OCI-LY1 (cell line): ENCODE measurements around the gene CNNM4.

Source experiments
- H2AFZ ChIP-seq: fragments of 200-600 bp; sonication (generic), shearing (Covaris generic); 2 replicates; pipeline ENCODE4 v1.6.0; 2014; ENCODE audit warnings: antibody characterized with exemption, mild to moderate bottlenecking, low read length
- H3F3A ChIP-seq: fragments of 200-600 bp; sonication (generic), shearing (Covaris generic); 2 replicates; pipeline ENCODE4 v1.6.0; 2014; ENCODE audit warnings: mild to moderate bottlenecking, antibody characterized with exemption, low read length, moderate library complexity; ENCODE audit not compliant: insufficient read depth
- H3K27ac ChIP-seq: fragments of 200-600 bp; sonication (generic); 2 replicates; pipeline ENCODE4 v1.5.1; 2014; ENCODE audit warnings: low read length, mixed run types, mild to moderate bottlenecking, low read depth; ENCODE audit not compliant: poor library complexity, severe bottlenecking
- H3K27me3 ChIP-seq: fragments of 200-600 bp; sonication (generic); 2 replicates; pipeline ENCODE4 v1.6.0; 2014; ENCODE audit warnings: antibody characterized with exemption, mild to moderate bottlenecking, low read length, moderate library complexity; ENCODE audit not compliant: insufficient read depth
- H3K36me3 ChIP-seq: fragments of 200-600 bp; sonication (generic); 2 replicates; pipeline ENCODE4 v1.6.1; 2014; ENCODE audit warnings: mild to moderate bottlenecking, antibody characterized with exemption, low read length, moderate library complexity, mixed read lengths; ENCODE audit not compliant: insufficient read depth
- H3K4me1 ChIP-seq: fragments of 200-600 bp; sonication (generic); 2 replicates; pipeline ENCODE4 v1.5.1; 2014; ENCODE audit warnings: mild to moderate bottlenecking, low read length, moderate library complexity; ENCODE audit not compliant: insufficient read depth, severe bottlenecking
- H3K4me2 ChIP-seq: fragments of 200-600 bp; sonication (generic), shearing (Covaris generic); 2 replicates; pipeline ENCODE4 v1.6.1; 2014; ENCODE audit warnings: low read length
- H3K4me3 ChIP-seq: fragments of 200-600 bp; sonication (generic); 2 replicates; pipeline ENCODE4 v1.5.1; 2014; ENCODE audit warnings: low read length, low read depth, mild to moderate bottlenecking, mixed read lengths; ENCODE audit not compliant: poor library complexity, severe bottlenecking
- H3K79me2 ChIP-seq: fragments of 200-600 bp; shearing (Covaris generic); 2 replicates; pipeline ENCODE4 v1.6.1; 2016; ENCODE audit warnings: mixed run types, low read length, mixed read lengths; ENCODE audit not compliant: insufficient read depth
- H3K9ac ChIP-seq: fragments of 200-600 bp; sonication (generic), shearing (Covaris generic); 2 replicates; pipeline ENCODE4 v1.6.1; 2014; ENCODE audit warnings: mild to moderate bottlenecking, low read length, mixed read lengths
- H3K9me2 ChIP-seq: fragments of 200-600 bp; sonication (generic), shearing (Covaris generic); 2 replicates; pipeline ENCODE4 v1.6.1; 2014; ENCODE audit warnings: low read depth, mild to moderate bottlenecking, low read length, mixed read lengths
- H3K9me3 ChIP-seq: fragments of 200-600 bp; shearing (Covaris generic); 2 replicates; pipeline ENCODE4 v1.6.1; 2014; ENCODE audit warnings: low read length, mixed read lengths
- H4K20me1 ChIP-seq: fragments of 200-600 bp; sonication (generic), shearing (Covaris generic); 2 replicates; pipeline ENCODE4 v1.6.0; 2016; ENCODE audit warnings: mild to moderate bottlenecking, low read length; ENCODE audit not compliant: insufficient read depth
- EZH2 ChIP-seq: fragments of 200-600 bp; sonication (generic), shearing (Covaris generic); IDR thresholded peaks from 2 replicates; pipeline ENCODE4 v1.8.0; 2017; ENCODE audit warnings: borderline replicate concordance, mixed run types, mild to moderate bottlenecking, antibody characterized with exemption, low read length, moderate library complexity, mixed read lengths
- TF ChIP-seq, protein P1 (sequence below): fragments of 200-600 bp; sonication (generic), shearing (Covaris generic); IDR thresholded peaks from 2 replicates; pipeline ENCODE4 v1.5.1; 2017; ENCODE audit warnings: mild to moderate bottlenecking, antibody characterized with exemption, low read length, moderate library complexity, mixed read lengths

CNNM4 gene

GRCh38 chr2:96788442-96789244, 27.9 kb downstream of the CNNM4 start:
- Histone ChIP-seq H3K9ac (no peak overlapping the region), H3F3A (no peaks in the 10 kb centered on the region), H4K20me1 (no peaks in the 10 kb centered on the region), H3K4me2 (no peak overlapping the region), H3K36me3 (no peaks in the 10 kb centered on the region), H3K9me3 (no peaks in the 10 kb centered on the region), H3K9me2 (no peaks in the 10 kb centered on the region), H3K4me1 (no peaks in the 10 kb centered on the region), H3K79me2 (no peaks in the 10 kb centered on the region), H3K27me3 (no peaks in the 10 kb centered on the region), H3K4me3 (no peak overlapping the region), H2AFZ (no peak overlapping the region), H3K27ac (no peak overlapping the region)
- TF ChIP-seq, protein P1, sequence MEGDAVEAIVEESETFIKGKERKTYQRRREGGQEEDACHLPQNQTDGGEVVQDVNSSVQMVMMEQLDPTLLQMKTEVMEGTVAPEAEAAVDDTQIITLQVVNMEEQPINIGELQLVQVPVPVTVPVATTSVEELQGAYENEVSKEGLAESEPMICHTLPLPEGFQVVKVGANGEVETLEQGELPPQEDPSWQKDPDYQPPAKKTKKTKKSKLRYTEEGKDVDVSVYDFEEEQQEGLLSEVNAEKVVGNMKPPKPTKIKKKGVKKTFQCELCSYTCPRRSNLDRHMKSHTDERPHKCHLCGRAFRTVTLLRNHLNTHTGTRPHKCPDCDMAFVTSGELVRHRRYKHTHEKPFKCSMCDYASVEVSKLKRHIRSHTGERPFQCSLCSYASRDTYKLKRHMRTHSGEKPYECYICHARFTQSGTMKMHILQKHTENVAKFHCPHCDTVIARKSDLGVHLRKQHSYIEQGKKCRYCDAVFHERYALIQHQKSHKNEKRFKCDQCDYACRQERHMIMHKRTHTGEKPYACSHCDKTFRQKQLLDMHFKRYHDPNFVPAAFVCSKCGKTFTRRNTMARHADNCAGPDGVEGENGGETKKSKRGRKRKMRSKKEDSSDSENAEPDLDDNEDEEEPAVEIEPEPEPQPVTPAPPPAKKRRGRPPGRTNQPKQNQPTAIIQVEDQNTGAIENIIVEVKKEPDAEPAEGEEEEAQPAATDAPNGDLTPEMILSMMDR = no peak
- TF ChIP-seq EZH2 = no peak

GRCh38 chr2:96789245-96789617, 28.5 kb downstream of the CNNM4 start:
- H3K27me3 ChIP-seq = no peaks in the 10 kb centered on the region
- no peak overlapping the region for H2AFZ ChIP-seq
- no peaks in the 10 kb centered on the region for H3K9me2 ChIP-seq
- H3K4me2 ChIP-seq = no peak overlapping the region
- H3K4me1 ChIP-seq = no peaks in the 10 kb centered on the region
- TF ChIP-seq, protein P1 = no peak
- no peak for TF ChIP-seq EZH2
- H3F3A ChIP-seq = no peaks in the 10 kb centered on the region
- no peaks in the 10 kb centered on the region for H4K20me1 ChIP-seq
- H3K4me3 ChIP-seq = no peak overlapping the region
- H3K79me2 ChIP-seq = no peaks in the 10 kb centered on the region
- H3K9ac ChIP-seq = no peak overlapping the region
- H3K36me3 ChIP-seq = no peaks in the 10 kb centered on the region
- no peaks in the 10 kb centered on the region for H3K9me3 ChIP-seq
- no peak overlapping the region for H3K27ac ChIP-seq

DNA sequence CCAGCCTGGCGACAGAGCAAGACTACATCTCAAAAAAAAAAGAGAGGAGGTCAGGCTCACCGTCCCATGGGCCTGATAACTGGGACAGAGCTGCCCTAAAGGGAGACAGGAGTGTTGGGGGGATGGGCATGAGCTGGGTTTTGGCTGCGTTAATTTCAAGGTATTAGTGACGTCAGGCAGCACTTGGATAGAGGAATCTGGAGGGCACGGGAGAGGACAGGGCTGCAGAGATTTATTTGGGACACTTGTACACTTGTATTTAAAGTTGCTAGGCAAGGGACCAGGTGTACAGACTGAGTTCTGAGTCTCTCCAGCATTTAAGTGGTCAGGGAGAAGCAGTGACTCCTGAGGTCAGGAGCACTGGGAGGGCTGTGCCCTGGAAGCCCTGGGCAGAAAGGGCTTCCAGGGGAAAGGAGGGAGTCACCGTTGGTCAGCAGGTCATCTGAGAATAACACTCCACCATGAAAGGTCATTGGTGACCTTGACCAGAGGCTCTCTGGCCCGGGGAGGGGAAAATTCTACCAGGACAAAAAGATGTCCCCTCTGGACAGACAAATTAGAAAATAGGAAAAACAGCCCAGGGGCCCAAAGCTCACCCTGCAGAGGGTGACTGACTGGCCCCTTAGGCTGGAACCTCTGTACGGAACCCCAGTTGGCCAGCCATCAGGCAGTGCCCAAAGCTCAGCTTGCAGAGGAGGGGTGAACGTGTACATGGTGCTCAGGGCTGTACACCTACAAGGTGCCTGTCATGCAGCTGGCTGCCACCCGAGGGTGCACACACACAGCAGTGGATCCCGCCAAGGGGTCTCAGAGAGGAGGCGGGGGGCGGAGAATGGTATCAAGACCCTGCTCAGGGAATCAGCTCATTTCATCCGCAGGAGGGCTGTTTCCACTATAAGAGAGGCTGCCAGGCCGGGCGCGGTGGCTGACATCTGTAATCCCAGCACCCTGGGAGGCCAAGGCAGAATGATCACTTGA, 32.4 kb downstream of the CNNM4 start:
- no peak for TF ChIP-seq EZH2
- TF ChIP-seq, protein P1 = no peak; the same call in 1 of the 2 replicates

More for the DNA sequence above, 32.4 kb downstream of the CNNM4 start:
- H3K9ac ChIP-seq = no peak overlapping the region
- H3K4me3 ChIP-seq = no peak overlapping the region
- no peaks in the 10 kb centered on the region for H3K4me1 ChIP-seq
- H3K9me2 ChIP-seq = no peaks in the 10 kb centered on the region
- no peak overlapping the region for H2AFZ ChIP-seq
- no peak overlapping the region for H3K27ac ChIP-seq
- no peaks in the 10 kb centered on the region for H3K36me3 ChIP-seq
- H3K4me2 ChIP-seq = no peak overlapping the region
- no peaks in the 10 kb centered on the region for H3K9me3 ChIP-seq
- H3K79me2 ChIP-seq = no peaks in the 10 kb centered on the region
- H4K20me1 ChIP-seq = no peaks in the 10 kb centered on the region
- H3K27me3 ChIP-seq = no peaks in the 10 kb centered on the region
- no peaks in the 10 kb centered on the region for H3F3A ChIP-seq
